HG03457 (cell line): ENCODE results near the gene PLA2G2D.

Experiments used
- ATAC-seq: cut with Tn5 transposase; IDR thresholded peaks from one replicate; pipeline ENCODE4 v1.9.1; 2021; ENCODE audit warnings: moderate number of reproducible peaks; ENCODE audit not compliant: unreplicated experiment

PLA2G2D gene

DNA sequence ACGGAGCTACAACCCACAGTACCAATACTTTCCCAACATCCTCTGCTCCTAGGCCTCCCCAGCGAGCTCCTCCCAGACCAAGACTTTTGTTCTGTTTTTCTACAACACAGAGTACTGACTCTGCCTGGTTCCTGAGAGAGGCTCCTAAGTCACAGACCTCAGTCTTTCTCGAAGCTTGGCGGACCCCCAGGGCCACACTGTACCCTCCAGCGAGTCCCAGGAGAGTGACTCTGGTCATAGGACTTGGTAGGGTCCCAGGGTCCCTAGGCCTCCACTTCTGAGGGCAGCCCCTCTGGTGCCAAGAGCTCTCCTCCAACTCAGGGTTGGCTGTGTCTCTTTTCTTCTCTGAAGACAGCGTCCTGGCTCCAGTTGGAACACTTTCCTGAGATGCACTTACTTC is 28.7 kb downstream of the PLA2G2D start:
- ATAC-seq = no peak

DNA sequence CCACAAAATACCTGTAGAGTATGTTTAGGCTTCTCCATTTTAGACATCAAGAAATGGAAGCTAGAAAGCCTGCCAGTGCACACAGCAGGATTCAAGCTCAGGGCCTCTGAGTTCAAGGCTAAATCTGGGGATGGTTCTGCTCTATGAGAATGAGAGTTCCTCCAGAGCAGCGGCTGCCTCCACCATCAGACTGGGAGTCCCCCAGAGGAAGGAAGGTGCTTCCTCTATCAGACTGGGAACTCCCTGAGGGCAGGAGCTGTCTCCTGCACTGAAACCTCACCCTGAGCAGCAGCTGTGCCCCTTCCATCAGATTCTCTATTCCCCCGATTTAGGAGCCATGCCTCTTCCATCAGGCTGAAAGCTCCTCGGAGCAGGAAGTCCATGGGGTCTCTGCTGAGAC is 29.2 kb downstream of the PLA2G2D start:
- no peak for ATAC-seq

DNA sequence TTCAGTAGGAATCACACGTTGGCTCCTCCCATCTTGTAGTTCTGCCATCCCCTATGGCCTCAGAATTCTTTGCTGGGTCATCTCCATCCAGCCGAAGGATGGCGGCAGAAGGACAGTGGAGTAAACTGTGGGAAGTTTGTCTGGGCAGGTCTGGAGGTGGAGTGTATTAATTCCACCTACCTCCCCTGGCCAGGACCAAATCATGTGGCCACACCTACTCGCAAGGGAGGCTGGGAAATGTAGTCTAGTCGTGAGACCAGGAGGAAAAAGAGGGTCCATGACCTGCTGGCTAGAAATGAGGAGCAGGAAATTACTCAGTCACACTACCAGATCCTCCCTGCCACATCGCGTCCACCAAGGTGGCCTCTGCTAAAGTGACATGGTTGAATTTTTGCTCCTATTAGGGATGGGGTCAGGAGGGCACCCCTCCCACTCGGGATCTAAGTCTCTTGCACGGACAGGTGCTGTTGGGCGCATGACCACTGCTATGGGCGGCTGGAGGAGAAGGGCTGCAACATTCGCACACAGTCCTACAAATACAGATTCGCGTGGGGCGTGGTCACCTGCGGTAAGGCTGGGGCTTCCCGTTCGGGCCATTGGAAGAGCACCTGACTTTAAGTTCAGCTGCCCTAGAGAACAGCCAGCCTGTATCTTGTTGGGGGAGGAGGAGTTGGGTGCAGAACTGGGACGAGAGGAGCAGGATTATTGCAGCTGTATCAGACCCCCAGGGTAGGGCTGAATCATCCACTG is 29.8 kb downstream of the PLA2G2D start:
- no peak for ATAC-seq

GRCh38 chr1:20087668-20088067 is 31.7 kb downstream of the PLA2G2D start:
- ATAC-seq = no peak

DNA sequence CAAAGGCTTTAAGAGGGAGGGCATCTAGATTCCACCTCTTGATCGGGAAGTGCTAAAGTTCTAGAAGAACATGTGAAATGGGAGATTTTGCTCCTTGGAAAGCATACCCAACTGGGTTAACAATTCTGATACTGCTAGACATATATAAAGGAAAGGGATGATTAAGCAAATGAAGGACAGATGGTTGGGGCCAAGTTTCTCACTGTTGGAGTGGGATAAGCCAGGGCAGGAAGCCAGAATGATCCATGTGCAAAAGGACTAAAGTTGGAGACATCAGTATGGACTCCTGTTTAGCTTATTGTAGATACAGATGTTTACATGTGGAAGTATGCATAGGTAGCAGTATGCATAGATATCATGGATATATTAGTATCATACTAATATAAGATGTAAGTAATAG is 32.5 kb downstream of the PLA2G2D start:
- ATAC-seq = no peak

GRCh38 chr1:20083178-20083944 is 36.0 kb downstream of the PLA2G2D start:
- no peak for ATAC-seq

DNA sequence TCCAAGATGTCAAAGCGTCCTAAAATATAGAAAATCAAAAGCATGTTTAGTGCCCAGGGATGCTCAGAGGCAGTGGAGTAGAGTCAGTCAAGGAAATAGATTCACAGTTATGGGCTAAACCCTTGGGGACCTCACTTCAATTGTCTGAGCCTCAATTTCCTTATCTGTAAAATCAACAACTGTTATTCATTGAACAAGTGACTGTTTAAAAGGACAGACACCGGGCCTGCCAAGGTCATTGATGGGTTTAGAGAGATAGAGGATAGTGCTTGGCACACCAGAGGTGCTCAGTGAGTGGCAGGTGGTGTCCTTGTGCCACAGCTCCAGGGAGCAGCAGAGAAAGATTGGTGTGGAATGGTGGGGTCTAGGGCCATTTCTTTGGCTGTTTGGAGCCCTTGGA is 36.6 kb downstream of the PLA2G2D start:
- ATAC-seq = no peak

GRCh38 chr1:20081353-20081810 is 38.0 kb downstream of the PLA2G2D start:
- ATAC-seq = no peak

GRCh38 chr1:20080441-20081352 is 38.6 kb downstream of the PLA2G2D start:
- ATAC-seq = no peak

DNA sequence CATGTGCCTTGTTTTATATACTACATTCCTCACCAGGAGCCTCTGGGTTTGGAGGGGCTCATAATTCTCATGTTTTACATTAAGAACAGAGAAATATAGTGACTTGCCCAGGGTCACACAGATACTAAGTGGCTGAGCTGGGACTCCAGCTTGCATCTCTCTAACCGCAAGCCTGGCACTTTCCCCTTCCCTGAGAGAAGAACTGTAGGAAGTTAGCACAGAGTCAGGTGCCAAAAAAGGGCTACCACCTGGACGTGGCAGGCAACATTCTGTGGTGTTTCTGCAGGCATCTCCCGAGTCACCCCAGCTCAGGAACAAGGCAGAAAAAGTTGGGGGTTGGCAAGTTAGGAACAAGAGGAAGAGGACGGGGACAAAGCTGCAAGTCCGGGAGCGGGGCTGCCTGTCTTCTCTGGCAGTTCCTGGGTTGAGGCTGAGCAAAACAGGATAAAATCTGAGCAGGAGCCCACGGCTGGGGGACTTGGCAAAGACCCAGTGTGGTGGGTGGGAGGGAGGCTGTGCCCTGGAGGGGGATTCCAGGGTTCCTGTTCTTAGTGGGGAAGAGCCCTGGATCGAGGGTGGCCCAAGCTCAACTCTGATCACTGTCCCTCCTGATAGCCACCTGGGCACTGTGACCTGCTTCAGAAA is 39.6 kb downstream of the PLA2G2D start:
- ATAC-seq = no peak

- no peak for ATAC-seq
Measured at GRCh38 chr1:20078711-20079110, 40.6 kb downstream of the PLA2G2D start.

GRCh38 chr1:20078171-20078651 is 41.1 kb downstream of the PLA2G2D start:
- ATAC-seq = no peak

GRCh38 chr1:20076710-20077461 is 42.5 kb downstream of the PLA2G2D start:
- ATAC-seq = no peak

DNA sequence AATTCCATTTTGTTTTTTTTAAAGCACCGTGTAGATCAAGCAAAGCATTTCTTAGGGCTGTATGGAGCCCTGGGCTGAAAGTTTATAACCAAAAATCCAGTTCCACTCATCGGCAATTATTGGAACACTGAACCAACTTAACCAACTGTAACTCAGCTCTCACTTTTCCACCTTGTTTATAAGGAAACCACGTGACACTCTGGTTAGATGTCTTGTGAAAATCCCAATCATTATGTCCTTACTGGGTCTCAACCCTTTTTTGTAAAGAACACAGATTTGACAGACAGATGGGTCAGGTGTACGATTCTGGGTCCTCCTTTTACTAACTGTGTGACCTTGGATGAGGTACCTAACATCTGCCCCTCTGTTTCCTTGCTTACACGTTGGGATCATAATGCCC is 43.1 kb downstream of the PLA2G2D start:
- ATAC-seq = no peak

GRCh38 chr1:20075345-20075744 is 44.0 kb downstream of the PLA2G2D start:
- ATAC-seq = no peak

- no peak for ATAC-seq
Measured at GRCh38 chr1:20074725-20075171, 44.6 kb downstream of the PLA2G2D start.

- ATAC-seq = no peak
Measured at GRCh38 chr1:20074055-20074724, 45.1 kb downstream of the PLA2G2D start.

GRCh38 chr1:20073256-20073655 is 46.1 kb downstream of the PLA2G2D start:
- ATAC-seq = no peak

GRCh38 chr1:20072771-20073170 is 46.6 kb downstream of the PLA2G2D start:
- ATAC-seq = no peak
